GM21515 (cell line): ENCODE results near the gene ZNF467.

ENCODE experiments used
- ATAC-seq: cut with Tn5 transposase; IDR thresholded peaks from one replicate; pipeline ENCODE4 v1.9.1; 2021; ENCODE audit not compliant: unreplicated experiment

ZNF467 gene, protein sequence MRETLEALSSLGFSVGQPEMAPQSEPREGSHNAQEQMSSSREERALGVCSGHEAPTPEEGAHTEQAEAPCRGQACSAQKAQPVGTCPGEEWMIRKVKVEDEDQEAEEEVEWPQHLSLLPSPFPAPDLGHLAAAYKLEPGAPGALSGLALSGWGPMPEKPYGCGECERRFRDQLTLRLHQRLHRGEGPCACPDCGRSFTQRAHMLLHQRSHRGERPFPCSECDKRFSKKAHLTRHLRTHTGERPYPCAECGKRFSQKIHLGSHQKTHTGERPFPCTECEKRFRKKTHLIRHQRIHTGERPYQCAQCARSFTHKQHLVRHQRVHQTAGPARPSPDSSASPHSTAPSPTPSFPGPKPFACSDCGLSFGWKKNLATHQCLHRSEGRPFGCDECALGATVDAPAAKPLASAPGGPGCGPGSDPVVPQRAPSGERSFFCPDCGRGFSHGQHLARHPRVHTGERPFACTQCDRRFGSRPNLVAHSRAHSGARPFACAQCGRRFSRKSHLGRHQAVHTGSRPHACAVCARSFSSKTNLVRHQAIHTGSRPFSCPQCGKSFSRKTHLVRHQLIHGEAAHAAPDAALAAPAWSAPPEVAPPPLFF

DNA sequence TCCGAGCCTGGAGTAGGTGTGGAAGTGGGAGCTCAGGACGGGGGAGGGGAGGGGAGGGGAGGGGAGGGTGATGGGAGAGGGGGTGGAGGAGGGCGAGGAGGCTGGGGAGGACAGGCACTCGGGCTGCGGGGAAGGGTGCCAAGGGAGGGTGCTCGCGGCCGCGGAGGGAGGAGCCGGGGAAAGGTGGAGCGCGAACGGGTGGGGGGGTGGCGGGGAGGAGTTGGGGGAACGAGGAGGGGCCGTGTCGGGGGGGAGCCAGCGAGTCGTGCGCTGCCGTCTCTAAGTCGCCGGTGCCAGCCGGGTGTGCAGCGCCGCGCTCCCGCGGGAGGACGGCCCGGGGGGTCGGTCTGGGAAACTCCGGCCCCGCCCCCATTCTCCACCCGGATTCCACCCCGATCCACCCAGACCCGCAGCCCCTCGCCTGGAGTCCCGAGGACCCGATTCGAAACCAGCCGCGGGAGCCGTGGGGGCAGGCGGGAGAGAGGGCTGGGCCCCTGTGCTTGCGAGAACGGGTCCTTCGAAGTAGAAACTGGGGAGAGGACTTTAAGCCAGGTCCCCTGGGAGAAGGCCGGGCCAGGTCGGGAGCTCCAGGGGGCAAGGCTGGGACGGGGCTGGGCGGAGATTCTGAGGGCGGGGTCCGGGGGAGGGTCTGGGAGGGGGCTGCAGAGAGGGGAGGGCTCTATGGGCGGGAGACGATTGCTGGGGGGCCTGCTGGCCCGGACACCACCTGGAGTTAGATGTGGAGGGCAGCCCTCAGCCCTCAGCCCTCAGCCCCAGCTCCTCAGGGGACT, at the start of gene ZNF467:
Gene ZNF467 (minus strand): TSS at position 143 of the 791 bp plus-strand sequence. CDS start 2,556 bp downstream, outside the sequence.
- ATAC-seq: no peak

DNA sequence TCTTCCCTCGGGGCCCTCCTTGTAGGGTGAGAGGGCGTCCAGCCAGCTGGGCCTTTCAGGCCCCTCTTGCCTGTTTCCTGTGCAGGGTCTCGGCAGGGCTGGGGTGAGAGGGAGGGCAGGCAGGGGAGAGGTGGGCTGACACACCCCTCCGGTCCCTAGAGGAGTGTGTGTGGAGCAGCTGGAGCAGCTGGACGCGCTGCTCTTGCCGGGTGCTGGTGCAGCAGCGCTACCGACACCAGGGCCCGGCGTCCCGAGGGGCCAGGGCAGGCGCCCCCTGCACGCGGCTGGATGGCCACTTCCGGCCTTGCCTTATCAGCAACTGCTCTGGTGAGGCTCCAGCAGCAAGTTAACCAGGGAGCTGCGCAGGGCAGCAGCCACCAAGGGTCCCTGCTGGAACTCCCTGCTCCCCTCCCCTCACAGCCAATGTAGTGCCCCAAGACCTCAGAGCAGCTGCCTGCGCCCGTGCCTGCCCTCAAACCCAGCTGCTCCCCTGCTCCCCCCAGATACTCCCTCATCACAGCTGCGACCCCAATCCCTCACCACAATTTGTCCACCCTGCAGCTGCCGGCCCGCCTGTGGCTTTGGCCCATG, 49.1 kb upstream of the ZNF467 start:
- ATAC-seq: no peak

DNA sequence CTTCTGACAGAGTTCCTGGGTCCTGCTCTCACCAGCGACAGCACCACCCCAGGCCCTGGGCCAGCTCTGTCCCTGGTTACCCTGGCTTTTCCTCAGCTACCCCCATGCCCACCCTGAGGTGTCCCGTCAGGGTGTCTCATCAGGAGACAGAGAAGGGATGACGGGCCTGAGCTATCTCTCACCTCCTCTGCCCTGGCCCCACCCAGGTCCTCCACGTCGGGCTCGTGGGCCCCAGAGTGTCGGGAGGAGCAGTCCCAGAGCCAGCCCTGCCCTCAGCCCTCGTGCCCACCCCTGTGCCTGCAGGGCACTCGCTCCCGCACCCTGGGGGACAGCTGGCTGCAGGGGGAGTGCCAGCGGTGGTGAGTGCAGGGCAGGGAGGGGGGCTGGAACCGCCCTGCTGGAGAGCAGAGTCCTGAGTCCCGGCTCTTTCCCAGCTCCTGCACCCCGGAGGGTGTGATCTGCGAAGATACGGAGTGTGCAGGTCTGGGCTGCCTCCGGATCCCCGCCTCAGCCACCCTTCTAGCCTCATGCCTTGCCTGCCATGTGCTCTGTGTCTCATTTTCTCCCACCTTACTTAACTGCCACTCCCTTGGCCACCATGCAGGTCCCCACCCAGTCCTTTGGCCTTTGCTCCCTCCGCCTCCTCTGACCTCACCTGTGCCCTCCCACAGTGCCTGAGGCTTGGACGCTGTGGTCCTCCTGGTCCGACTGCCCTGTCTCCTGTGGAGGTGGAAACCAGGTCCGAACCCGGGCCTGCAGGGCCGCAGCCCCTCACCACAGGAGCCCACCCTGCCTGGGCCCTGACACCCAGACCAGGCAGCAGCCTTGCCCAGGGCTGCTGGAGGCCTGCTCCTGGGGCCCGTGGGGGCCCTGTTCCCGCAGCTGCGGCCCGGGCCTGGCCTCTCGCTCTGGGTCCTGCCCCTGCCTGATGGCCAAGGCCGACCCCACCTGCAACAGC, 48.1 kb upstream of the ZNF467 start:
- ATAC-seq: no peak

DNA sequence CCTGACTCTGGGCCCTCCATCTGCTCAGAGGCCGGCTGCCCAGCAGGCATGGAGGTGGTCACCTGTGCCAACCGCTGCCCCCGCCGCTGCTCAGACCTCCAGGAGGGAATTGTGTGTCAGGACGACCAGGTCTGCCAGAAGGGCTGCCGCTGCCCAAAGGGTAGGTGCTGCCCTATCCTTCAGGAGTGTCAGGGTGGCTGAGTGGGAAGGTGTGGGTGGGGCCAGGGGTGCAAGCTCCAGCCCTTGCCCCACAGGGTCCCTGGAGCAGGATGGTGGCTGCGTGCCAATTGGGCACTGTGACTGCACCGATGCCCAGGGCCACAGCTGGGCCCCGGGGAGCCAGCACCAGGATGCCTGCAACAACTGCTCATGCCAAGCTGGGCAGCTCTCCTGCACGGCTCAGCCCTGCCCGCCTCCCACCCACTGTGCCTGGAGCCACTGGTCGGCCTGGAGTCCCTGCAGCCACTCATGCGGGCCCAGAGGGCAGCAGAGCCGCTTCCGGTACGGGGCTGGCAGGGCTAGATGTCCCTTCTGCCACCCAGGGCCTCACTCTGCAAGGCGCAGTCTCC, 47.3 kb upstream of the ZNF467 start:
- no peak for ATAC-seq

DNA sequence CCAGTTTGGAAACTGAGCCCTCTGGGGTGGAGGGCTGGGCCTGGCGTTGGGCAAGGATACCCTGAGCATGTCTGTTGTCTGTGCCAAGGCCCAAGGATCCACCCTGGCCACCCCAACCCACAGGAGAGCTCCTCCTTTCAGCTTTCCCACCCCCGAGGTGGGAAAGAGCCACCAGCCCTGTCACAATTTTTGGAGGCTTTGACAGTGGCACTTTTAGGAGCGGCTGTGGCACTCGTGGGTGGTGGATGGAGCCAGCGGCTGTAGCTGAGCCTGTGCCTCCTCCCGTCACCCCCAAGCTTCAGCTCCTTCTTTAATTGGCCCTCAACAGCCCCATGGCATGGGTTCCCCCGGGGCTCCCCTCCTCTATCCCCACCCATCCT, 46.6 kb upstream of the ZNF467 start:
- ATAC-seq: no peak

DNA sequence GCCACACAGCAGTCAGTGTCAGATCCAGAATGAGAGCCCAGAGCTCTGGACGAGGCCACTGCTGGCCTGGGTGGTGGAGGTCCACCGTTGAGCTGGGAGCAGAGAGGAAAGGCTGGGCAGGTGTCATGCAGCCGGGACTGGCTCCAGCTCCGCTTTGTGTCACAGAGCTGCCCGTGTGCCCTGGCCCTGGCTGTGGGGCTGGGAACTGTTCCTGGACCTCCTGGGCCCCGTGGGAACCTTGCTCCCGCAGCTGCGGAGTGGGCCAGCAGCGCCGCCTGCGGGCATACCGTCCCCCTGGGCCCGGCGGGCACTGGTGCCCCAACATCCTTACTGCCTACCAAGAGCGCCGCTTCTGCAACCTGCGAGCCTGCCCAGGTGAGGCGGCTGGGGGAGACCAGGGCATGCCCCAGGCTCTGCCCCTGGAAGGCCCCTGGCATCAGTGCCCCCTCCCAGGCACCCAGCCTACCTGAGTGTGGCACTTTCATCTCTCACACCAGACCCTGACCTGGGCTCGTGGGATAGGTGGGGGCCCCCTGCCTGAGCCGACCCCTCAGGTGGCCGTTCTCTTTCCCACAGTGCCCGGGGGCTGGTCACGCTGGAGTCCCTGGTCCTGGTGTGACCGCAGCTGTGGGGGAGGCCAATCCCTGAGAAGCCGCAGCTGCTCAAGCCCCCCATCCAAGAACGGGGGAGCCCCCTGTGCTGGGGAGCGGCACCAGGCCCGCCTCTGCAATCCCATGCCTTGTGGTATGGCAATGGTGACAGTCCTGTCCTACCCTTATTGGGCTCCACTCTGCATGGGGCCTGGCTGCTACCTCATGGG, 46.0 kb upstream of the ZNF467 start:
- no peak for ATAC-seq

DNA sequence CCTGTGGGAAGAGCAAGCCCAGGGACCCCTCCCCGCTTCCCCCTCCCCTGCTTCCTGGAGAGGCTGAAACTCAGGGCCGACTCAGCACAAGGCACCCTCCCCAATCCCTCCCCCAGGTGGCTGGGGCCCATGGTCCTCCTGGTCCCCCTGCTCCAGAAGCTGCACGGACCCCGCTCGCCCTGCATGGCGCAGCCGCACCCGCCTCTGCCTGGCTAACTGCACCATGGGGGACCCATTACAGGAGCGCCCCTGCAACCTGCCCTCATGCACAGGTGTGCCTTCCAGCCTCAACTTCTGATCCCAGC, 45.1 kb upstream of the ZNF467 start:
- ATAC-seq: no peak

DNA sequence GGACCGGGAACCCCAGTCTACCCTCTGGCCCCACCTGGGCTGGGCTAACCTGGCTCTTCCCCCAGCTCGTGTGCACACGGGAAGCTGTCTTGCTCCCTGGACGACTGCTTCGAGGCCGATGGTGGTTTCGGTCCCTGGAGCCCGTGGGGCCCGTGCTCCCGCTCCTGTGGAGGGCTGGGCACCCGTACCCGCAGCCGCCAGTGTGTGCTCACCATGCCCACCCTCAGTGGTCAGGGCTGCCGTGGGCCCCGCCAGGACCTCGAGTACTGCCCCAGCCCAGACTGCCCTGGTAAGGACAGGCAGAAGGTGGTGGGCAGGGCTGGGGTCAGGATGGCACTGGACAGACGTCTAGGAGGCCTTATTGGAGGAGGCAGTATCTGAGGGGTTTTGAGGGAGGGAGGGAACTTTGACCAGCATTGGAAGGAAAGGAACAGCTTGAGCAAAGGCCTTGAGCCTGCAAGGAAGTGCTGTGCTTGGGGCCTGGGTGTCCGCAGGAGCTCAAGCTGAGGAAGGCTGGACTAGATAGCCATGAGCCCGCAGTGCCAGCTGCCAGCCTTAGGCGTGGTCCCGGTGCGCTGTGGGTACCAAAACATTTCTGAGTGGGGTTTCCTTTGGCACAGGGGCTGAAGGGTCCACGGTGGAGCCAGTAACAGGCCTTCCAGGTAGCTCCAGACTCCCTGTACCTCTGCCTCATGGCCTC, 44.6 kb upstream of the ZNF467 start:
- no peak for ATAC-seq

DNA sequence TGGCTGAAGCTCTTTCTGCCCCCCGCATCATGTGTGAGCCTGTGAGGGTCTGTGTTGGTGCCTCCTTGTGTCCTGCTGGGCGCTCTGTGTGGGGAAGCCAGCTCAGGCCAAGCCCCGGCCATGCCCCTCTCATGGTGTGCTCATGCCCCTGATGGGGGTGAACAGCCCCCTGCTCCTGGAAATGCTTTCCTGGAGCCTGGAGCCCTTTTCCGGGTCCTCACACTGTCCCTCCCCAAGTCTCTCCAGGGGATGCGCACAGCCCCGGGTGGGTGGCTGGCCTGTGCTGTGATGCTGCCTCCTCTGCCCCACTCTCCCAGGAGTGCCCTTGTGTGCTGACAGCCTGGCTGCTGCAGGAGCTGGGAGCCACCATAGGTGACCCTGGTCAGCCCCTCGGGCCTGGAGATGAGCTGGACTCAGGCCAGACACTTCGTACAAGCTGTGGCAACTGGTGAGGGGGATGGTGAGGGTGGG, 43.9 kb upstream of the ZNF467 start:
- ATAC-seq: no peak

DNA sequence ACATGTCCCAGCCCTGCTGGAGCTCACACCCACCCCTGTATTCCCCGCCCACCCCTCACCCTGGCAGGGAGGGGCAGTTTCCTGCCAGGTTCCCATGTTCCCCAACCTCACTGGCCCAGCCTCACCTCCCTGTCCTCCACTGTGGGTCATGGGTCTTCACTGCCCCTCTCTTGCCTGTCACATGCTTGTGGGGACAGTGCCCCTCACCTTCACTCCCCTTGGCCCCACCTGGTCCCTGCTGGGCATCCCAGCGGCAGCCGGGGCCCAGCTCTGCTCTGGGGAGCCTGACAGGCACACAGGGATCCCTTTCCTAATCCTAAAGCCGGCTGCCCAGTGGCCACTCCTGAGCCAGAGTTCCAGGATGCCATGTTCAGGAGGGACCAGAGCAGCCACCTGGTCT, 43.4 kb upstream of the ZNF467 start:
- no peak for ATAC-seq

DNA sequence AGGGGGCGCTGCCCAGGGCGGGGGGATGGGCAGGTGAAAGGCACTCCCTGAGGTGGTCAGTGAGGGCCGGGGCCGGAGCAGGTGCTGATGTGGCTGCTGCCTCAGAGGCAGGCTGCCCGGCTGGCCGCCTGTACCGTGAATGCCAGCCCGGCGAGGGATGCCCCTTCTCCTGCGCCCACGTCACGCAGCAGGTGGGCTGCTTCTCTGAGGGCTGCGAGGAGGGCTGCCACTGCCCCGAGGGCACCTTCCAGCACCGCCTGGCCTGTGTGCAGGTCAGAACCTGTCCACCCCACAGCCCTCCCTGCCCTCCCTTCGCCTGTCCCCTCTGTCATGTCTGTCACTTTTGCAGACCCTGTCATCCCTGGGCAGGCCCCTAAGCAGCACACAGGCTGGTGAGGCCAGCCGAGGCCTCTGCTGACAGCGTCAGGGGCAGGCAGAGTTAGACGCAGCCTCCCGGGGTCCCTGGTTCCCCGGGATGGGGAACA, 42.9 kb upstream of the ZNF467 start:
- ATAC-seq: no peak

DNA sequence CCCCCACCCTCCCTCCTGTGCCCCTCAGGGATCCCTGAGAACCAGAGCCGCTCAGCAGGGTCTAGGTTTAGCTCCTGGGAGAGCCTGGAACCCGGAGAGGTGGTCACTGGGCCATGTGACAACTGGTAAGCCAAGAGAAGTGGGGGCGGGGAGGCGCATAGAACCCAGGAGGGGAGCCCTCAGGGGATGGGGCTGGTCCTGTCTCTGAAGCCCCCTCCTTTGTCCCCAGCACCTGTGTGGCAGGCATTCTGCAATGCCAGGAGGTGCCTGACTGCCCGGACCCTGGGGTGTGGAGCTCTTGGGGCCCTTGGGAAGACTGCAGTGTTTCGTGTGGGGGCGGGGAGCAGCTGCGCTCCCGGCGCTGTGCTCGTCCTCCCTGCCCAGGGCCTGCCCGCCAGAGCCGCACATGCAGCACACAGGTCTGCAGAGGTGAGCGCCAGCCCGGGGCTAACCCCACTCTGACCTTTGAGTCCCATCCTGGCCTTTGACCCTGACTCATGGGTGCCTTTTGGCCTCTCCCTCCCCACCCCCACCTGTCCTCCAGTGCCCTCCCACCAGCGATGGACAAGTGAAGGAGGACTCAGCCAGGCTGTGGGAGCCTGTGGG, 42.4 kb upstream of the ZNF467 start:
- ATAC-seq: no peak

DNA sequence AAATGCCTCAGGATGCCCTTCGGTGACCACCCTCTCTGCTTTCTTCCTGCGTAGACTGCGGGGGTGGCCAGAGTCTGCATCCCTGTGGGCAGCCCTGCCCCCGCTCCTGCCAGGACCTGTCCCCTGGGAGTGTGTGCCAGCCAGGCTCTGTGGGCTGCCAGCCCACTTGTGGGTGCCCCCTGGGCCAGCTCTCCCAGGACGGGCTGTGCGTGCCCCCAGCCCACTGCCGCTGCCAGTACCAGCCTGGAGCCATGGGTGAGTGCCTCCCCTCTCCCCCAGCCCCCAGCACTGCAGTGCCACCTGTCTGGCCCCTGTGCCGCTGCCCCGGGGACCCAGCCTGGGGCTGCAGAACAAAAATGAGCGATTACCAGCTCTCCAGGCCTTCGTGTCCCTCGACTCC, 41.7 kb upstream of the ZNF467 start:
- ATAC-seq: no peak

DNA sequence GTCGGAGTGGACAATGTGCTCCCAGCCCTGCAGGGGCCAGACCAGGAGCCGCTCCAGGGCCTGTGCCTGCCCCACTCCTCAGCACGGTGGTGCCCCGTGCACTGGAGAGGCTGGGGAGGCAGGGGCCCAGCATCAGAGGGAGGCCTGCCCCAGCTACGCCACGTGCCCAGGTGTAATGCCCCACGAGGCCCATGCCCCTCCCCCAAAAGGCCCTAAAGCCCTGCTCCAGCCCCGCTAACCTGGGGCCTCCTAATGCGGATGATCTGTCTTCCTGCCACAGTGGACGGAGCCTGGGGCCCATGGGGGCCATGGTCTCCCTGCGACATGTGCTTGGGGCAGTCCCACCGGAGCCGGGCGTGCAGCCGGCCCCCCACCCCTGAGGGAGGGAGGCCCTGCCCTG, 41.1 kb upstream of the ZNF467 start:
- no peak for ATAC-seq

DNA sequence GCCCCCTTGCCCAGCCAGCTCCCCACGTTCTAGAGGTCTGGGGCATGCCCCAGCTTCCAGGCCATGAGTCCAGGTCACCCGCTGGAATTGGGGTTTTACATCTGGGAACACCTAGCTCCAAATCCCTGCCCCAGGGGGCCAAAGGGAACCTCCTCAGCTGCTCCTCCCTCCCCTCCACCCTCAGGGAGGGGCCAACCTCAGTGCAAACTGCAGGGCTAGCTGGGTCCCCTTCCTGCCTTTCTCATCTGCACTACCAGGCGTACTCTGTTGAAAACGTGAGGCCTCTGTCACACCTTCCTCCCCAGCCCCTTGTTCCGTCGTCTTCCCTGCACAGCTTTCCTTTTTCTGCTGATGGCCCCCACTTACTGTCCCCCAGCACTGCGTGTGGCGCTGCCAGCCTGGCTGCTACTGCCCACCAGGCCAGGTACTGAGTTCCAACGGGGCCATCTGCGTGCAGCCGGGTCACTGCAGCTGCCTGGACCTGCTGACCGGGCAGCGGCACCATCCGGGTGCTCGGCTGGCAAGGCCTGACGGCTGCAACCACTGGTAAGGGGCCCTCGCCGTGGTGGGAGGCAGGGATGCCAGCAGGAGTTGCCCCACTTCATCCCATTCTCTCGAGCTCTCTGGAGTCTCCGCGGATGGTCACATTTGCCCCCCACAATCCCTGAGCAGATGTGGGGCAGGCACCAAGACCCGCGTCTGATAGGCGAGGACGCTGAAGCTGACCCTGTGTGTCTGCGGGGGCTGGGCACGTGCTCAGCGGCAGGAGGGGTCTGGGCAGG, 40.1 kb upstream of the ZNF467 start:
- no peak for ATAC-seq

DNA sequence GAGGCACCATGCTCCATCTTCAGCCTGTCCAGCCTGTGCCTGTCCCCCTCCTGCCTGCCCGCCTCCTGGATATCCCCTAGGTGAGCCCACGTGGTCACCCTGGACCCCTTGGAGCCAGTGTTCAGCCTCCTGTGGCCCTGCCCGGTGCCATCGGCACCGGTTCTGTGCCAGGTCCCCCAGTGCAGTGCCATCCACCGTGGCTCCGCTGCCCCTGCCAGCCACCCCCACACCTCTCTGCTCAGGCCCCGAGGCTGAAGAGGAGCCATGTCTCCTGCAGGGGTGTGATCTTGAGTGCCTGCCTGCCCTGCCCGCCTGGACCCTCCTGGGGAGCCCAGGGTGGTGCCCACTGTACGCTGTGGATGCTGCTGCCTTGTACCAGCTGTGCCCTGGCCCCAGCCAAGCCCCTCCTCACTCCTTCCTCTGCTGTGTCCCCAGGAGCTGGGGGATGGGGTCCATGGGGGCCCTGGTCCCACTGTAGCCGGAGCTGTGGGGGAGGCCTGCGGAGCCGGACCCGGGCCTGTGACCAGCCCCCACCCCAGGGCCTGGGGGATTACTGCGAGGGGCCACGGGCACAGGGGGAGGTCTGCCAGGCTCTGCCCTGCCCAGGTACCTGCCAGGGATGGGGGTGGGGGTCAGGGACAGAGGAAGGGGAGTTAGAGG, 38.6 kb upstream of the ZNF467 start:
- ATAC-seq: no peak

DNA sequence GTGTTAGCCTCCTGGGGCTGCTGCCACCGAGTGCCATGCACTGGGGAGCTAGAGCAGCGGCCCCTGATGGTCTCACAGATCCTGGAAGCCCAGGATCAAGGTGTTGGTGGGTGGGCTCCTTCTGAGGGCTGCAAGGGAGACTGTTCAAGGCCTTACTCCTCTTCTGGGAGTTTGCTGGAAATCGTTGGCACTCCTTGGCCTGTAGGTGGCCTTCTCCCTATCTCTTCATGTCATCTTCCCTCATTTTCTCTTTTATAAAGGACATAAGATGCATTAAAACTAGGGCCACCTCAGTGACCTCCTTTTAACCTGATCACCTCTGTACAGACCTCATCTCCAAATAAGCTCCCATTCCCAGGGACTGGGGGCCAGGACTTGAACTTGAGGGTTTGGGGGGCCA, 37.8 kb upstream of the ZNF467 start:
- no peak for ATAC-seq
